ENCODE measurements around the gene TAF15.

Gene TAF15

DNA sequence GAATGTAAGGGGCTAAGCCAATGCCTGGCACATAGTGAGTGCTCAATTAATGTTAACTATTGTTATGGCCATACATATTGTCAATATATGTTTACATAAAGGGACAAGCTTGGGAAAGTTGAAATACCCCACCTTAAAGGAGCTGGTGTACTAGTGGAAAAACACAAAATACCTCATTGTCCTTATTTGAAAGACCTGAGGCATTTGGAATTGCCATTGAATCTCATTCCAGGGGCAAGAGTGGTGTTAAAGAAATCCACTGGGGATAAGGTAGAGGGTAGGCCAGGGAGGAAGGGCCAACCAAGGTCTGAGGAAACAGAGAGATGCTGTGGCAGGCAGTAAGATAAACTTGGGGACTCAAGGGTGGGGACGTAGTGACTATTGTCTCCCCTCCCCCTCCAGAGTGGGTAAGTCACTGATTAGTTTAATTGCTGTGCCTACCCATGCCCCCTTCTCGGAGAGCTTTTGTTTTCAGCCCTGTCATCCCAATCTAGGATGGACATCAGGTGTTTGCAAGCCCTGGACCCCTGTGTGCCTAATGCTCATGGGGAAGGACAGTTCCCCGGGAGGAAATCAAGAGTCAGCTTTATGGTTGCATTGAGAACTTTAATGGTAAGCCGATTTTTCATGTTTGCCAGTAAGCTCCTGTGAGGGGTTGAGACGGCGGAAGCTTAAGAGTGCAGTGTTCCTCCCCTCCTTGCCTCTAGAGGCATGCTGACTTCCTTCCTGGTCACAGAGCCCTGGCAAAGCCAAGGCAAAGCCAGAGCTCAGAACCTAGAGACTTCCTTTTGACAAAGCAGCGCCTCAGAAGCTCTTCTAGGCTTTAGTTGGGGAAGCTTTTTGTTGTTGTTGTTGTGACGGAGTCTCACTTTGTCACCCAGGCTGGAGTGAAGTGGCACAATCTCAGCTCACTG is 61.9 kb downstream of the TAF15 start:
- H3K4me3 ChIP-seq (ENCODE audit: low read length): no peak overlapping the region
- TF ChIP-seq, protein P1, sequence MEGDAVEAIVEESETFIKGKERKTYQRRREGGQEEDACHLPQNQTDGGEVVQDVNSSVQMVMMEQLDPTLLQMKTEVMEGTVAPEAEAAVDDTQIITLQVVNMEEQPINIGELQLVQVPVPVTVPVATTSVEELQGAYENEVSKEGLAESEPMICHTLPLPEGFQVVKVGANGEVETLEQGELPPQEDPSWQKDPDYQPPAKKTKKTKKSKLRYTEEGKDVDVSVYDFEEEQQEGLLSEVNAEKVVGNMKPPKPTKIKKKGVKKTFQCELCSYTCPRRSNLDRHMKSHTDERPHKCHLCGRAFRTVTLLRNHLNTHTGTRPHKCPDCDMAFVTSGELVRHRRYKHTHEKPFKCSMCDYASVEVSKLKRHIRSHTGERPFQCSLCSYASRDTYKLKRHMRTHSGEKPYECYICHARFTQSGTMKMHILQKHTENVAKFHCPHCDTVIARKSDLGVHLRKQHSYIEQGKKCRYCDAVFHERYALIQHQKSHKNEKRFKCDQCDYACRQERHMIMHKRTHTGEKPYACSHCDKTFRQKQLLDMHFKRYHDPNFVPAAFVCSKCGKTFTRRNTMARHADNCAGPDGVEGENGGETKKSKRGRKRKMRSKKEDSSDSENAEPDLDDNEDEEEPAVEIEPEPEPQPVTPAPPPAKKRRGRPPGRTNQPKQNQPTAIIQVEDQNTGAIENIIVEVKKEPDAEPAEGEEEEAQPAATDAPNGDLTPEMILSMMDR (conservative IDR thresholded peaks at IDR 0.05; ENCODE audit: low read length): no peak
- DNase-seq (ENCODE audit: low read depth): no peak

- no peak for DNase-seq (ENCODE audit: low read depth)
- no peak overlapping the region for H3K4me3 ChIP-seq (ENCODE audit: low read length)
- TF ChIP-seq, protein P1 (conservative IDR thresholded peaks at IDR 0.05; ENCODE audit: low read length): no peak
Measured at GRCh38 chr17:35872196-35872980, 63.1 kb downstream of the TAF15 start.

- no peak overlapping the region for H3K4me3 ChIP-seq (ENCODE audit: low read length)
- TF ChIP-seq, protein P1 (conservative IDR thresholded peaks at IDR 0.05; ENCODE audit: low read length): no peak
- DNase-seq (ENCODE audit: low read depth): no peak
Measured at GRCh38 chr17:35875072-35875799, 66.0 kb downstream of the TAF15 start.

GRCh38 chr17:35875800-35876139 is 66.5 kb downstream of the TAF15 start:
- DNase-seq (ENCODE audit: low read depth): no peak
- TF ChIP-seq, protein P1 (conservative IDR thresholded peaks at IDR 0.05; ENCODE audit: low read length): no peak
- no peak overlapping the region for H3K4me3 ChIP-seq (ENCODE audit: low read length)

- TF ChIP-seq, protein P1 (conservative IDR thresholded peaks at IDR 0.05; ENCODE audit: low read length): no peak
- H3K4me3 ChIP-seq (ENCODE audit: low read length): no peak overlapping the region
- DNase-seq (ENCODE audit: low read depth): no peak
Measured at GRCh38 chr17:35876534-35876933, 67.2 kb downstream of the TAF15 start.

GRCh38 chr17:35877345-35878029 is 68.2 kb downstream of the TAF15 start:
- DNase-seq (ENCODE audit: low read depth): no peak
- TF ChIP-seq, protein P1 (conservative IDR thresholded peaks at IDR 0.05; ENCODE audit: low read length): no peak
- no peak overlapping the region for H3K4me3 ChIP-seq (ENCODE audit: low read length)
